Left lung (tissue), 10 donors: ENCODE results near the gene NFIA. TPM values are rescaled to one million over a fixed set of nuclear protein-coding genes. Genes with fewer than 3 reads are reported as not detected.

Experiments
- ATAC-seq: fragments of 200-7000 bp; cut with Tn5 transposase; one replicate; pipeline ENCODE4 v1.9.1; 2020; ENCODE audit warnings: moderate library complexity
- DNase-seq, 4 donors: peaks; one replicate each; pipeline ENCODE4 v3.0.0-alpha.2; 2013 to 2020
- H3K27ac ChIP-seq, 2 donors: fragments of 200-600 bp; sonication (generic) in 1 of 2; one replicate each; pipeline versions ENCODE4 v1.5.0 to v1.8.0; 2020 to 2021
- H3K27me3 ChIP-seq, 2 donors: fragments of 200-600 bp; sonication (generic) in 1 of 2; one replicate each; pipeline versions ENCODE4 v1.5.0 to v1.8.0; 2020 to 2021
- H3K36me3 ChIP-seq, 2 donors: fragments of 200-600 bp; sonication (generic) in 1 of 2; one replicate each; pipeline versions ENCODE4 v1.5.0 to v1.8.0; 2020 to 2021
- H3K4me1 ChIP-seq, 2 donors: fragments of 200-600 bp; one replicate each; pipeline ENCODE4 v1.8.0; 2021
- H3K4me3 ChIP-seq, 2 donors: fragments of 200-600 bp; sonication (generic) in 1 of 2; one replicate each; pipeline versions ENCODE4 v1.5.0 to v1.8.0; 2020 to 2021; ENCODE audit warnings: mild to moderate bottlenecking in 1 of 2
- H3K9me3 ChIP-seq, 2 donors: fragments of 200-600 bp; sonication (generic) in 1 of 2; one replicate each; pipeline versions ENCODE4 v1.5.0 to v1.8.0; 2020 to 2021
- intact Hi-C, 2 donors: fragments of 100-400 bp; cut with DNase I; formaldehyde crosslinking; loops; one replicate each; pipeline versions ENCODE4 v1.11.2 to v1.14.2; 2022
- polyA plus RNA-seq, 6 donors: library from polyadenylated mRNA; unstranded; fragments of 120-200 nt; gene quantifications; one replicate each; pipeline ENCODE4 v1.2.1, GENCODE V29; 2013; ENCODE audit not compliant: insufficient read length in 6 of 6
- total RNA-seq, 2 donors: library from RNA; stranded (reverse); fragmentation: NEBNext Ultra II Directional; extraction: Animal tissue kit (Norgen Biotek cat#: 25700); gene quantifications; one replicate each; pipeline ENCODE4 v1.2.1, GENCODE V29; 2021
- TF ChIP-seq, protein P1 (sequence below), 2 donors: fragments of 200-600 bp; sonication (generic) in 1 of 2; IDR thresholded peaks; one replicate each; pipeline versions ENCODE4 v1.5.0 to v1.8.0; 2021; ENCODE audit warnings: antibody characterized with exemption in 2 of 2
- donor health status: DM: no; HTN: yes; CAD: no.
- donor health status: DM: no; HTN: no; CAD: no.

The NFIA gene
- total and polyA plus RNA-seq, 8 donors: 30.4 to 60.7 (median 37.6) TPM

DNA sequence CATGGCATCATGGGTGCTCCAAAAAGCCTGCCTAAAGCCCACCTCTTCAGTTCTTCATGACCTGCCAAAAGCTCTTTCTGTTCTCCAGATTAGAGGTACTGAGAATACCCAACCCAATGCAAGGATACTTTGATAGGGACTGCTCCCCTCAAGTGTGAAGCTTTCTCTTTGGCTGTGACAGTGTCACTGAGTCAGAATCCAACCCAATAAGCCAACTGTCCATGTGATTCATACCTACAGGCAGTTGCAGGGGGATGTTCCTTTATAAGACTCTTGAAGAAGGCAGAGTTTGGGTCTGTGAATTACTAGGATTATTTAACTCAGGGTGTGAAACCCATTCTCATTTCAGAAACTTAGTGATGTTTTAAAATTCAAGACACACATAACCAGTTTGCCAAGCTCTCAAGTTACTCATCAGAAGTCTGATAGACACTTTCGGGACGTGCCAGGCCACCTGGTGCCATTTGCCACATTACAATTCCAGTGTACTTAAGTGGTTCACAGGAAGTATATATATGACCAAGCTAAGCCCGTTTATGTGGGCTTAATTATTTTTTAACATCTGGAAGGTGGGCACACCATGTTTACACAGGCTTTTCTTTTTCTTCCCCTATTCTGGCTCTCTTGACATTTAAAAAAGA lies 265.8 kb downstream of the NFIA start:
- ATAC-seq: no peak
- Histone ChIP-seq H3K4me3 (no peak overlapping the region), H3K36me3 (no peaks in the 10 kb centered on the region), H3K27me3 (no peaks in the 10 kb centered on the region), H3K4me1 (no peaks in the 10 kb centered on the region), H3K9me3 (no peaks in the 10 kb centered on the region), H3K27ac (no peak overlapping the region)
- no peak for DNase-seq
- TF ChIP-seq, protein P1, sequence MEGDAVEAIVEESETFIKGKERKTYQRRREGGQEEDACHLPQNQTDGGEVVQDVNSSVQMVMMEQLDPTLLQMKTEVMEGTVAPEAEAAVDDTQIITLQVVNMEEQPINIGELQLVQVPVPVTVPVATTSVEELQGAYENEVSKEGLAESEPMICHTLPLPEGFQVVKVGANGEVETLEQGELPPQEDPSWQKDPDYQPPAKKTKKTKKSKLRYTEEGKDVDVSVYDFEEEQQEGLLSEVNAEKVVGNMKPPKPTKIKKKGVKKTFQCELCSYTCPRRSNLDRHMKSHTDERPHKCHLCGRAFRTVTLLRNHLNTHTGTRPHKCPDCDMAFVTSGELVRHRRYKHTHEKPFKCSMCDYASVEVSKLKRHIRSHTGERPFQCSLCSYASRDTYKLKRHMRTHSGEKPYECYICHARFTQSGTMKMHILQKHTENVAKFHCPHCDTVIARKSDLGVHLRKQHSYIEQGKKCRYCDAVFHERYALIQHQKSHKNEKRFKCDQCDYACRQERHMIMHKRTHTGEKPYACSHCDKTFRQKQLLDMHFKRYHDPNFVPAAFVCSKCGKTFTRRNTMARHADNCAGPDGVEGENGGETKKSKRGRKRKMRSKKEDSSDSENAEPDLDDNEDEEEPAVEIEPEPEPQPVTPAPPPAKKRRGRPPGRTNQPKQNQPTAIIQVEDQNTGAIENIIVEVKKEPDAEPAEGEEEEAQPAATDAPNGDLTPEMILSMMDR (IDR thresholded peaks at IDR 0.05): no peak
- intact Hi-C loops: no loop called here

DNA sequence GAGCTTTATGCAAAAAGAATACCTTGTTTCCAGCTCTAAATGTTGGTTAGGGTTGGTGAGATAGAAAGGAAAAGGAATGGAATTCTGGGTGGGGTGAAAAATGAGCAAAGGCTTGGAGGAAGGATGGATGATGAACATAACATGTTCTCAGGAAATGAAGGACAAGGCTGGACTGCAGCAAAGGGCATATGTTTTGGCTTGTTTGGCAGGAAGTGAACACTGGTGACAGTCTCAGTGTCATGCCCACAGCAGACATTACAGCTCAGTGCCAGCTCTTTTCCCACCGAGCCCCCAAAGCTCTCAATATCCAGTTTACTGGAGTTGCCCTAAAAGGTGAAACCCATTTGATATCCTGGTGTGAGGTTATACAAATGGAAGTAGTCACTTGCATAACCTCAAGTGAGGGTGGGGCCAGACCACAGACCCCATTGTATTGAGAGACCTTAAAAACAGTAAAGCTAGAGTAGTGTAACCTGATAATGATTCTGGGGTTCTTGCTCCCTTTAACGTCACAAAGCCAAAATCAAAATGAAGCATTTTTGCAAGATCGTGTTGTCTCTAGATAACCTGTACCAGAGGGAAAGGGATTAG lies 270.6 kb downstream of the NFIA start:
- no peak for ATAC-seq
- Histone ChIP-seq H3K27ac (no peak overlapping the region), H3K4me1 (no peaks in the 10 kb centered on the region), H3K9me3 (no peaks in the 10 kb centered on the region), H3K36me3 (no peaks in the 10 kb centered on the region), H3K4me3 (no peak overlapping the region), H3K27me3 (no peaks in the 10 kb centered on the region)
- intact Hi-C loops: no loop called here
- TF ChIP-seq, protein P1 (IDR thresholded peaks at IDR 0.05): no peak
- no peak for DNase-seq

DNA sequence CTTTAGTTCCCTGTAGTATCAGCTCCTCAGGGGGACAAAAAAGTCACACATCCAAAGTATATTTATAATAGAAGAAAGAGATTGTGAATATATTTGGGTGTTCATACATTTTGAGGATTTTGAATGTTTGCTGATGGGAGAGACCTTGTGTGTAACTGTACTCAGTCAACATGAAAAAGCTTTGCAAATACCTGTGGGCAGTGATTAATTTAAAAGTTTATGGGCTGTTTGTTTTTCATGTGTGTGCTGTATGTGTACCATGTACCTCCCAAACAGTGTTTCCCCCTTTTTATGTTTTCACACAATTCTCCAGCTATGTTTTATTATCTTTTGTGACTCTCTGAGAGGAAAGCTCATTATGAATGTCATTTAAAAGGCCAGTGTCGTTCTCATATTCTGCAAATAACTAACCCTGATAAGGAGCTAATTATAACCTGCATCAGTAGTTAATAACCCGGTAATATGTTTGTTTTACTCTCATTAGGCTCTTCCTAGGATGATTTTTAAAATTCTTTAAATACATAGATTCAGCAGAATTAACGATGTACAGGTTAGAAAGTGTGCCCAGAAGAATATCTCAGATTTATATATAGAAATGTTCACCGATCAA lies 271.5 kb downstream of the NFIA start:
- TF ChIP-seq, protein P1 (IDR thresholded peaks at IDR 0.05): no peak
- intact Hi-C loops: no loop called here
- DNase-seq: no peak
- no peaks in the 10 kb centered on the region for H3K36me3 ChIP-seq
- no peaks in the 10 kb centered on the region for H3K9me3 ChIP-seq
- no peak overlapping the region for H3K27ac ChIP-seq
- no peak for ATAC-seq
- H3K27me3 ChIP-seq: no peaks in the 10 kb centered on the region
- H3K4me1 ChIP-seq: no peaks in the 10 kb centered on the region
- H3K4me3 ChIP-seq: no peak overlapping the region

- H3K27me3 ChIP-seq: no peaks in the 10 kb centered on the region
- intact Hi-C loops: no loop called here
- TF ChIP-seq, protein P1 (IDR thresholded peaks at IDR 0.05): no peak
These were observed 273.7 kb downstream of the NFIA start for GRCh38 chr1:61356016-61356415.

GRCh38 chr1:61356995-61357394 lies 274.6 kb downstream of the NFIA start:
- H3K4me3 ChIP-seq: no peak overlapping the region
- no peaks in the 10 kb centered on the region for H3K9me3 ChIP-seq
- H3K4me1 ChIP-seq: no peaks in the 10 kb centered on the region
- peaks cover 0 to 14% of the 10 kb centered on the region in 2 donors for H3K36me3 ChIP-seq
- DNase-seq (no peak), ATAC-seq (no peak)
- intact Hi-C loops: no loop called here
- TF ChIP-seq, protein P1 (IDR thresholded peaks at IDR 0.05): no peak
- no peaks in the 10 kb centered on the region for H3K27me3 ChIP-seq
- H3K27ac ChIP-seq: no peak overlapping the region

More at GRCh38 chr1:61356016-61356415, 273.7 kb downstream of the NFIA start:
- no peak for ATAC-seq
- H3K4me3 ChIP-seq: no peak overlapping the region
- no peak overlapping the region for H3K27ac ChIP-seq
- no peak for DNase-seq
- H3K36me3 ChIP-seq: peaks cover 0 to 14% of the 10 kb centered on the region in 2 donors
- H3K4me1 ChIP-seq: no peaks in the 10 kb centered on the region
- H3K9me3 ChIP-seq: no peaks in the 10 kb centered on the region
